Measurements from ENCODE around the gene MEGF6.

Gene MEGF6

GRCh38 chr1:3609016-3609768 lies 2.1 kb downstream of the MEGF6 start:
- no peak for DNase-seq

DNA sequence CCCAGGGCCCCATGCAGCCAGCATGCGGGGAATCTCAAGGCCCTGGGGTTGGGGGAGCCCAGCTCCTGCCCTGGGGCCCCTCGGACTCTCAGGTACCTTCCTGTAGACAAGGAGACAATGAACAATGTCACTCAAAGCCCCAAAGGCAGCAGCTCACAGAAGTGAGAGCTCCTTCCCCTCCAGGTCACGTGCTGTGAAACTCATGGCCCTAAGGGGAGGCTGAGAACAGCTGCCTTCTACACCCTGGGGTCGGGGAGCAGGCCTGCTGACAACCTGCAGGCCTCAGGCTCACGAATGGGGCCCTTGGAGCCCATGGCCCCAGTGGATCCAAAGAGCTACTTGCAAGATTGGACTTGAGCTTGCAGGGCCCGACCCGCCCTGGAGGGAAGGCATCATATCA lies 3.2 kb downstream of the MEGF6 start:
- DNase-seq: no peak

DNA sequence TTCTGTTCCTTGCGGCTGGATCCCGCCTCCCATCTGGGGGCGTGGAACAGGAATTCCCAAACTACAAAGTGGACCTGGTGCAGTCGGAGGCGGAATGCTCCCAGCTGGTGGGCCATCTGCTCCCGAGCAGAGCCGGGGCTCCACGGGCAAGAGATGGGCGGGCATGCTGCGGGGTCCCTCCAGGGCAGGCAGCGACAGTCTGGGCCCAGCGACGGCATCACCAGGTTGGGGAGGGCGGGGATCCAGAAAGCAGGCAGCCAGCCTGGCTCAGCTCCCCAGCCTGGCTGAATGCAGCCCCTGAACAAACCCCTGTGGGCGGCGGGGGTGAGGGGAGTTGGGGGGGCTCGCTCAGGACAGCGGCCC lies 3.6 kb downstream of the MEGF6 start:
- DNase-seq: no peak

DNA sequence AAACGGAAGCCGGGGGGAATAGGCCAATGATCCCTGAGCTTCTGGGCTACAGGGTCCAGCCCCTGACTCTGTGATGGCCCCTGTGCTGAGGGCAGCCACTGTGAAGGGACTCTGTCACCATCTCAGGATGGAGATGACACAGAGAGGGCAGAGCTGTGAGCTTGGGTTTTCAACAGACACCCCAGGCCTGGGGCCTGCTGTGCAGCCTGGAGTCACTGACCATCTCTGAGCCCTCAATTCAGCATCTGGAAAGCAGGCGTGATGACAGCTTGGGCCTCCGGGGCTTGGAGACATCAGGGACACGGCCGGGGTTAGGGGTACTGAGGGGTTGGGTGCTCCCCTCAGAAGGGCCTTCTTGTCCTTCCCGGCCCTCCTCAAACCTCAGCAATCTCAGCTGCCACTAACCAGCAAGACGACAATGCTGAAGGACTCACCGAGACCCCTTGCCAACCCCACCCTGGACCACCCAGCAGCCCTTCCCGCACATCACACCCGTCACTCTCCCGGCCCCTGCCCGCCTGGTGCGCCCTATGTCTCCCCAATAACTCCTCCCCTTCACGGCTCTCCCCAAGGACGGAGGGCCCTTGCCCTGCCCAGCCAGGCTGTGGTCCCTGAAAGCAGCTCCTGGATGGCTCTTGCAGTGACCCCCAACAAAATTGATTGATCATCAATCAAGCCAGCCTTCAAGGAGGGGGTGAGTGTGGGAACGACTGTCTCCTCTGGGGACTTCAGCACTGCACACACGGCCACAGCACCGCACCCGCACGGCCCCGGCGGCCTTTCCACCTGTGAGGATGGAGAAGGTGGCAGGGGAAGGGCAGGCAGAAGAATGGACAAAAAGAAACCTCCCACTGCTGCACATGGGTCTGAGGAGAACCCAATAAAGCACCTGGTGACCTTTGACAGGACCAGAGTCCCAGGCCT lies 4.3 kb downstream of the MEGF6 start:
- no peak for DNase-seq

- no peak for DNase-seq
Measured at GRCh38 chr1:3604997-3605823, 6.1 kb downstream of the MEGF6 start.

DNA sequence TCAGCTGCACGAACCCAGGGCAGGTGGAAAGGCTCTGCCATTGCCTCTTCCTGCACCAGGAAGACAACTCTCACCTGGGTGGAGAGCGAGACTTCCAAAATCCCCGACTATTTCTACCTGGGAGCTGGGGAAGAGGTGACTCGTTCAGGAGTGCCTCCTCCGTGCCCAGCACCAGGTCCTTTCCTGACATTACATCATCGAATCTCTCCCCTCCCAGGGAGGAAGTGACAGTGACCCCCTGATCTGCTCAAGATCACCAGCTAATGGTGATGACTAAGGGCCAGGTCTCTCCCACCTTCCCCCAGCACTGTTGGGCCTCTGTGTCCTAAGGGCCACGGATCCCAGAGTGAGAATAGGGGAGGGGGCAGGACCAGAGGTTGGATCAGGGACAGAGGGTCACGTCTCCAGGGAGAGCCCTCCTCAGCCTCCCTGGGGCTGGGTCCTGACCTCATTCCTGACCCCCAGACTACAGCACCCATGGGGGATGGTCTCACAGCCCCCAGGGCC lies 6.8 kb downstream of the MEGF6 start:
- DNase-seq: no peak

DNA sequence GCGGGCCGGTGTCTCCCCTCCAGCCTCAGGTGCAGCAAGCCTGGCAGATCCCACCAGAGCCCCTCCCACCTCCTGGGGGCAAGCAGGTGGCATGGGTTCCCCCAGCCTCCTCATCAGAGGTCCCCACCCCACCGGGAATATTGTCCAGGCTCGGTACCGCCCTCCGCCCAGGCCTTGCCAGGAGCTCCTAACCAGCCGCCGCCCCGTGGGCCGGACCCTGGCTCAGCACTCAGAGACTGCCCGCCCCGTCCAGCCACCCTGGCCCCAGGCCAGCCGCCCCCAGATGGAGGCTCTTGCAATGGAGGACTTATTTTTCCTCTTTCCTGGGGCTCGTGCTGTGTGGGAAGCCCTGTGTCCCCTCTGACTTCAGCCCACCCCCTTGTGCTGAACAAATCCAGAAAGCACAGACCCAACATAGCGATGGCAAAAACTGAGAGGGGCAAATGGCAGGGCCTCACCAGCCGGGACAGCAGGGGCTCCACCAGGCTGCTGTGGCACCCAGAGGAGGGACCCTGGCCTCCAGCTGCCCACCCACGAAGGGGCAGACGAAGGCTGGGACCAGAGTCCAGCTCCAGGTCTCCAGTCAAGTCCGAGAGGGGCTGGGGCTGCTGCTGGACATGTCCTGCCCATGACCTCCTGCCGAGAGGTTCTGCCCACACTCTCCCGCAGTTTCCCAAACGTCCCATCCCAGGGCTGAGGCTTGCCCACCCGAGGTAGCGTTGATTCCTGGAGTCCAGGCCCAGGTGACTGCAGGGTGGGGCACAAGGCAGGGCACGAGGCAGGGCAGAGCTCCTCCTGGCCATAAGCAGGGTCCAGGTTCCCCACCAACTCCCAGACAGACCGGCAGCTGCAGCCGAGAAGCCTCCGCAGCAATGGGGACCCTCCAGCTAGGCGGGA lies 7.5 kb downstream of the MEGF6 start:
- no peak for DNase-seq

GRCh38 chr1:3603156-3603555 lies 8.2 kb downstream of the MEGF6 start:
- DNase-seq: no peak

DNA sequence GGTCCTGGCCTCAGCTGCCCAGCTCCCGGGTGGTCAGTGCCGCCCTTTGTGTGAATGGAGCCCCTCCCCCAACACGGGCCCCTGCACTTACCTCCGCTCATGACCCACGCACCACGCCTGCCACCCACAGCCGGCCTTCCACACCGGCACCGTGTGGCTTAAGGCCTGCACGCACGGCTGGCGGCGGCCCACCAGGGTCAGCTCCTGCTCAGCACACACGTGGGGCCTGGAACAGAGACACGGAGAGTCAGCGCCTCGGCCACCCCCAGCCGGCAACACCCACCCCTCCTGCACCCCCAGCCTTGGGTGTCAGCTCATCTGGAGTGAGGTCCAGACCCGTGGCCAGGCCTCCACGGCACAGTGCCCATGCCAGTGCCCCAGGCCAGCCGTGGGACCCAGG lies 8.9 kb downstream of the MEGF6 start:
- no peak for DNase-seq

GRCh38 chr1:3601743-3602142 lies 9.6 kb downstream of the MEGF6 start:
- DNase-seq: no peak

DNA sequence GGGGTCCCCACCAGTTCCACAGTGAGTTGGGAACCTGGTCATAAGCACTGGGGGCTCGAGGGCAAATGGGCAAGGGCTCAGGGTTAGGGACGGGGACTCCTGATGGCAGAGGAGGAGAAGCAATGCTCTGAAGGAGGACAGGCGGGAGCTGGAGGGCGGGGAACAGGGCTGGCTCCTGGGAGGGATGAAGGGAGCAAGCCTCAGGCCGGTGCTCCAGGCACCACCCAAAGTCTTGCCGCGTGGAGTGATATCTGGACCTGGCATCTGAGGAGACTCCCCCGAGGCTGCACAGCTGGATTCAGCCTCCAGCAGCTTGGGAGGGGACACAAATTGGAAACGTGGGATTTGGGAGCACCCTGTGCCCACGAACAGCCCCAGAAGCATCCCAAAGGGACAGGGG lies 11.0 kb downstream of the MEGF6 start:
- no peak for DNase-seq

DNA sequence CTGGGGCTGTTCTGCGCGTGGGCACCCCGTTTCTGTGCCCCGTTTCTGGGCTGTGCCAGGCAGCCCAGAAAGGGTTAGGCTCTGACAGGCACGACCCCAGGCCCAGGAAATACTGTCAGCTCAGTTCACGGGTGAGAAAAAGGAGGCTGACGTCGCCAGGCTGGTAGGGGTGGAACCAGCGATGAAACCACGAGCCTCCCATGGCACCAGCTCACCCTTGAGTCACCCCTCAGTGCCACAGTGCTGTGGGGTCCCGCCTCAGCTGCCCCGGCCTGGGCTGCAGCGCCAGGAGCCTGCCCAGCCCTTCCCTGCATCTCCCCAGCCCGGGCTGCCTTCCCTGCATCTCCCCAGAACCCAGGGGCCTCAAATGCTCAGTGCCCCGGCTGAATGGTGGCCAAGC lies 11.5 kb downstream of the MEGF6 start:
- no peak for DNase-seq

GRCh38 chr1:3599286-3599811 lies 12.0 kb downstream of the MEGF6 start:
- no peak for DNase-seq

DNA sequence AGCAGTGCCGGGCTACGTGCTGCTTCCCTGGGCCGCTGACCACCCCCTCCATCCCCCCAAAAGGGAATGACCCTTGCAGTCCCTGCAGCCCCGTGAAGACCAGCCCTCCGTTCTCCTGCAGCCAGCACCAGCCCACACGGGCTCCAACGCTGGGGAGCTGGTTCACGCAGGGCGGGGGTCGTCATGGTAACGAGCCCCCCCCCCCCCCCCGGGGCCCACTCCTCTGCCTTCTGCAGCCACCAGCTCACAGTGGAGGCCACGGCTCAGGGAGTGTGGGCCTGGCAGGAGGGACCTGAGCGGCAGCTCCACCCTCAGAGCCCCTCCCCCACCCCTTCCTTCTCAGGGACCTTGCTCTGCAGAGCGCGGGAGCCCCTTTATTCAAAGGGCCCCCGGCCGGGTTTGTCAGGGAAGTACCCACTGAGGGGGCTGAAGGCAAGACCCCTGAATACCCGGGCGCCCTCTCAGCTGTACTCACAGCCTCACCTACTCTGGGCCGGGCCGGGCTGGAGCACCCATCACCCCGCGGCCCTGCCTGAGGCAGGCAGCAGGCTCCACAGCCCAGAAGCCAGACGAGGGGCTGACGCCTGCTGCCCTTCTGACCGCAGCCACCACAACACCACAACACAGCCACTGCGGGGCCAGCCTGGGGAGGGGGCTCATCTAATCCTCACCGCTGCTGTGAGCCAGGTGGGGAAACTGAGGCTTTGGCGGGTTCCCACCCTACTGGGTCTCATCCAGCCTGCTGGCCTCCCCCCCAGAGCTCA lies 12.6 kb downstream of the MEGF6 start:
- DNase-seq: no peak

DNA sequence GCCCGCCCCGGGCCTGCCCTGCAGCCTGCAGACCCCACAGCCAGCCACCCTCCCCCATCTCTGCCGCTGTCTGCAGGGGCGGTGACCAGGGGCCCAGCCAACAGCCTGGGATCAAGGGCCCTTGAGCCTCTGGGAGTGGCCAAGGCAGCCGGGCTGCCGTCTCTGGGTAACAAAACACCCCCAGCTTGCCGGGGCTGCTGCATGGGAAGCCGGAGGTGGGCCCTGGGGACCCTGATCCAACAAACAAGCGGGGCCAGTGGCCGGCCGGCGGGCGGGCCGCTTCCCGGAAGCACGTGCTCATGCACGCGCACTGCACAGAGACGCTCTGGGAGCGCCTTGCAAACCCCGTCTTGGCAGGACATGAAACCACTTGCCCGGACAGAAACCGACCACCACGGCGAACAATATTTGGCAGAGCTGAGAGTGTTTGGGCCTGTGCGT lies 13.2 kb downstream of the MEGF6 start:
- DNase-seq: no peak

DNA sequence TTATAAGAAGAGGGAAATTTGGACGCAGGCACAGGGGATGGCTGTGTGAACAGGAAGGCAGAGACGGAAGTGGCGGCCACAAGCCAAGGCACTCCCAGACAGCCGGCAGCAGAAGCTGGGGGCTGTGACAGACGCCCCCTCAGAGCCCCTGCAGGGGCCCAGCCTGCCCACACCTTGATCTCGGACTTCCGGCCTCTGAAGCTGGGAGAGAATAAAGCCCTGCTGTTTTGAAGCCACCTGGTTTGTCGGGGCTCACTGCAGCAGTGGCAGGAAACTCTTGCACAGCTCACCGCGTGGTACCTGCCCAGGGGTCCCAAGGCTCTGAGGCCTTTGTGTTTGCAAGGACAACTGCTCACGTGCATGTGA lies 13.7 kb downstream of the MEGF6 start:
- DNase-seq: no peak

- DNase-seq: no peak
Measured at GRCh38 chr1:3596663-3597598, 14.4 kb downstream of the MEGF6 start.

DNA sequence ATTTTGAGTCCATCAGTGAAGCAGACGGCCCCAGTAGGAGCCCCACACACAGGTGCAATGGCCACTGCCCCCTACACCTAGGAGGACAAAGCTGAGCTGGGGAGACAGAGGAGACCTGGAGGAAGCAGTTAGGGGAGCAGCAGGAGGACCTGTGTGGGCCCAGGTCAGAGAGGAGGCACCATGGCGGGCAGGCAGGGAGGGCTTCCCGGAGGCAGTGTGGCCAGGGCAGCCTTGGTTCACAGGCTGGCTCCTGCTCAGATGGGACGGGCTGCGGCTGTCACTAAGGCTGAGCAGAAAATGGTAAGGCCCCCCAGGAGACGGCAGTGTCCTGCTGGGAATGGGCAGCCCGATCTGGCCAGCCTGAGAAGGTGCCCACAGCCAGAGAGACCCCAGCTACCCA lies 15.4 kb downstream of the MEGF6 start:
- no peak for DNase-seq

GRCh38 chr1:3594706-3595377 lies 16.5 kb downstream of the MEGF6 start:
- no peak for DNase-seq

Measured in OCI-M1 (cell line).